ENCODE measurements around the gene CATSPERZ. TPM values are rescaled to one million over a fixed set of nuclear protein-coding genes. Genes with fewer than 3 reads are reported as not detected.
"Not testable (repeated sequence)": the region's sequence is repeated elsewhere in the genome, so short reads cannot be mapped to it uniquely, and the experiment has no call there.

Gene CATSPERZ
- total and polyA plus RNA-seq, 9 donors = not detected

DNA sequence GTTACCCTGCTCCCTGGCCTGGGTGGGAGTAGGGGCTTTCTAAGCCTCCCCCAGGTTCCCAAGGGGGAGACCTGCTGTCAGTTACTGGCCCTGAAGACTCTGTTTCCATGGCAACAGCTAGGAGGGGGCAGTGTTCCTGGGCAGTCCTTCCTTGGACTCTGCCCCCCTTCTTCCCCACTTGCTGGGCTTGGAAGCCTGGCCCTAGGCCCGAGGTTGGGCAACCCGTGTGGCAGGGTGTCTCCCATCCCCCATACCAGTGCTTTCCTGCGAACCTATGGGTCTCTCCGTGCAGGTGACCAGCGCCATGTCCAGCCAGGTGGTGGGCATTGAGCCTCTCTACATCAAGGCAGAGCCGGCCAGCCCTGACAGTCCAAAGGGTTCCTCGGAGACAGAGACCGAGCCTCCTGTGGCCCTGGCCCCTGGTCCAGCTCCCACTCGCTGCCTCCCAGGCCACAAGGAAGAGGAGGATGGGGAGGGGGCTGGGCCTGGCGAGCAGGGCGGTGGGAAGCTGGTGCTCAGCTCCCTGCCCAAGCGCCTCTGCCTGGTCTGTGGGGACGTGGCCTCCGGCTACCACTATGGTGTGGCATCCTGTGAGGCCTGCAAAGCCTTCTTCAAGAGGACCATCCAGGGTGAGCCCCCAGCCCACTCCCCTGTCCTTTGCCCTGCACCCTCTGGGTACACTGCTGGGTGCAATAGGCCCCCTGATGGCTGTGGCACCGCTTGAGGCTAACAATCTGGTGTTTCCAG is 6.9 kb downstream of the CATSPERZ start:
- H3K27ac ChIP-seq = no peak overlapping the region
- no peaks in the 10 kb centered on the region for H3K36me3 ChIP-seq
- H3K27me3 ChIP-seq = no peaks in the 10 kb centered on the region
- H3K9me3 ChIP-seq = no peaks in the 10 kb centered on the region
- peaks cover 8% of the 10 kb centered on the region for H3K4me1 ChIP-seq (ENCODE audit: insufficient read depth)
- peak in 4 of 5 donors; percentile 54 to 61 (median 57) for DNase-seq
- TF ChIP-seq, protein P1, sequence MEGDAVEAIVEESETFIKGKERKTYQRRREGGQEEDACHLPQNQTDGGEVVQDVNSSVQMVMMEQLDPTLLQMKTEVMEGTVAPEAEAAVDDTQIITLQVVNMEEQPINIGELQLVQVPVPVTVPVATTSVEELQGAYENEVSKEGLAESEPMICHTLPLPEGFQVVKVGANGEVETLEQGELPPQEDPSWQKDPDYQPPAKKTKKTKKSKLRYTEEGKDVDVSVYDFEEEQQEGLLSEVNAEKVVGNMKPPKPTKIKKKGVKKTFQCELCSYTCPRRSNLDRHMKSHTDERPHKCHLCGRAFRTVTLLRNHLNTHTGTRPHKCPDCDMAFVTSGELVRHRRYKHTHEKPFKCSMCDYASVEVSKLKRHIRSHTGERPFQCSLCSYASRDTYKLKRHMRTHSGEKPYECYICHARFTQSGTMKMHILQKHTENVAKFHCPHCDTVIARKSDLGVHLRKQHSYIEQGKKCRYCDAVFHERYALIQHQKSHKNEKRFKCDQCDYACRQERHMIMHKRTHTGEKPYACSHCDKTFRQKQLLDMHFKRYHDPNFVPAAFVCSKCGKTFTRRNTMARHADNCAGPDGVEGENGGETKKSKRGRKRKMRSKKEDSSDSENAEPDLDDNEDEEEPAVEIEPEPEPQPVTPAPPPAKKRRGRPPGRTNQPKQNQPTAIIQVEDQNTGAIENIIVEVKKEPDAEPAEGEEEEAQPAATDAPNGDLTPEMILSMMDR (IDR thresholded peaks at IDR 0.05) = no peak
- TF ChIP-seq POLR2A (IDR thresholded peaks at IDR 0.05) (no peak), EP300 (IDR thresholded peaks at IDR 0.05) (no peak)
- H3K4me3 ChIP-seq = peak overlapping the region; percentile 48
- 75 to 78% (median 75%) methylated on average over 15 of the region's 15 CpGs for WGBS, 3 donors
- intact Hi-C loops (cut with DNase I) = loop anchor here in 1 of 4 donors (5.0 kb wide), 1 partner anchor 65 kb away; the partner anchor contains the start of gene FKBP2

DNA sequence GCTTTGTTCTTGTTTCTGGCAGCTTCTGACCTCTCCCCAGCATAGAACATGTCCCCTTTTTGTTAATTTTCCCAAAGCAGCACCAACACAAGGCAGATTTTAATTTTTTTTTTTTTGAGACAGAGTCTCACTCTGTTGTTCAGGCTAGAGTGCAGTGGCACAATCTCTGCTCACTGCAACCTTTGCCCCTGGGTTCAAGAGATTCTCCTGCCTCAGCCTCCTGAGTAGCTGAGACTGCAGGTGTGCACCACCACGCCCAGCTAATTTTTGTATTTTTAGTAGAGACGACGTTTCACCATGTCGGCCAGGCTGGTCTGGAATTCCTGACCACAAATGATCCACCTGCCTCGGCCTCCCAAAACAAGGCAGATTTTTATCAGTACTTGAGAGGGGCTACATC is 7.6 kb downstream of the CATSPERZ start:
- not testable (repeated sequence) for H3K9me3 ChIP-seq; H3K36me3 ChIP-seq; H3K27ac ChIP-seq; H3K4me1 ChIP-seq (ENCODE audit: insufficient read depth); H3K4me3 ChIP-seq; DNase-seq; H3K27me3 ChIP-seq
- intact Hi-C loops (cut with DNase I) = loop anchor here in 1 of 4 donors (5.0 kb wide), 1 partner anchor 65 kb away; the partner anchor contains the start of gene FKBP2
- WGBS, 3 donors = 92 to 95% (median 94%) methylated on average over 5 of the region's 5 CpGs

DNA sequence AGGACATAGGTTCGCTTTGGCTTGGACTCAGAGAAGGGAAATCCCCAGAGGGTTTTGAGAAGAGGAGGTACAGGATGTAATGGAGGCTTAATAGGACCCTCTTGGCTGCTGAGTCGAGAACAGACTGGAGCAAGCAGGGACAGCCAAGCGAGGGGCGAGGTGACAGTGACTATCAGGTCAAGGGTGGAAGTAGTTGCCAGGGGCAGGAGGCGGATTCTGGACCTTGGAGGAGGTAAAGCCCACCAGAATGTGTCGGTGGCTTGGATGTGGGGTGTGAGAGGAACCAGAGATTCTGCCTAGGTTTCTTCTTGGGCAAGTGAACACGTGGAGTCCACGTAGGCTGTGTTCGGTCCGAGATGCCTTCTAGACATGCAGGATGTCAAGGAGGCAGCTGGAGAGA is 12.8 kb downstream of the CATSPERZ start:
- WGBS, 3 donors = 87 to 91% (median 91%) methylated on average over 10 of the region's 10 CpGs
- Histone ChIP-seq H3K36me3 (no peaks in the 10 kb centered on the region), H3K4me1 (ENCODE audit: insufficient read depth) (peaks cover 2% of the 10 kb centered on the region), H3K27me3 (no peaks in the 10 kb centered on the region), H3K9me3 (no peaks in the 10 kb centered on the region), H3K4me3 (no peak overlapping the region), H3K27ac (peak overlapping the region in 1 of 2 donors; percentile 74)
- TF ChIP-seq POLR2A (IDR thresholded peaks at IDR 0.05) (no peak), EP300 (IDR thresholded peaks at IDR 0.05) (no peak)
- TF ChIP-seq, protein P1 (IDR thresholded peaks at IDR 0.05) = no peak
- intact Hi-C loops (cut with DNase I) = no loop called here
- peak in 1 of 5 donors; percentile 33 for DNase-seq

DNA sequence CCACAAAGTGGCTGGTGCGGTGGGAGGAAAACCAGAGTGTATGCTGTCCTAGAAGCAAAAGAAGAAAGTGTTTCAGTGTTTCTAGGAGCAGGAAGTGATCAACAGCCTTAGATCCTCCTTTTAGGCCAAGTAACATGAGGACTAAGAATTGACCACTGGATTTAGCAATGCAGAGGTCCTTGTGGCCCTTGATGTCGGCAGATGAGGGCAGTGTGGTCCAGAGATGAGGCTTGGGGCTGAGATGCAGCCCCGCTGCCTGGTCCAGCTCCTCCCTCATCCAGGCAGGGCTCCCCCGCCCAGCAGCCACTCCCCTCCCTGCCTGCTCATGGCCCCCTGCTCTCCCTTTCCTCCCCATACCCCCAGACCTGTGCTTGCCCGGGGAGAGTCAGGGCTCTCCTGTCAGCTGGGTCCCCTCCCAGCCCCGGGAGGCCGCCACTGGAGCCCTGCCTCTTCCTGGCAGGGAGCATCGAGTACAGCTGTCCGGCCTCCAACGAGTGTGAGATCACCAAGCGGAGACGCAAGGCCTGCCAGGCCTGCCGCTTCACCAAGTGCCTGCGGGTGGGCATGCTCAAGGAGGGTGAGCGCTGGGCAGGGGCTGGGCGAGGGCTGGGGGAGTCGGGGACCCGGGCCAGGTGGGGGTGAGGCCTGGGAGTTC is 13.5 kb downstream of the CATSPERZ start:
- WGBS, 3 donors = 32 to 62% (median 36%) methylated on average over 17 to 18 of the region's 18 CpGs
- Histone ChIP-seq H3K27ac (peak overlapping the region in 1 of 2 donors; percentile 74), H3K27me3 (no peaks in the 10 kb centered on the region), H3K36me3 (no peaks in the 10 kb centered on the region), H3K4me1 (ENCODE audit: insufficient read depth) (peaks cover 2% of the 10 kb centered on the region), H3K4me3 (no peak overlapping the region), H3K9me3 (no peaks in the 10 kb centered on the region)
- TF ChIP-seq POLR2A (IDR thresholded peaks at IDR 0.05) = no peak
- no peak for TF ChIP-seq EP300 (IDR thresholded peaks at IDR 0.05)
- TF ChIP-seq, protein P1 (IDR thresholded peaks at IDR 0.05) = no peak
- intact Hi-C loops (cut with DNase I) = no loop called here
- peak in 4 of 5 donors; percentile 60 to 78 (median 71) for DNase-seq

Measured in ovary (tissue), 9 donors.